Stimulated activated naive CD8-positive, alpha-beta T cell treated with anti-CD3 and anti-CD28 coated beads, Interleukin-15, amount 100 ng/mL, for 72 hours (primary cell): ENCODE data around the gene GTPBP1.
A peak's percentile ranks its signal among the peaks of the same experiment; 100 is the strongest.

Experiments
- ATAC-seq: fragments of 150-1000 bp; cut with Tn5 transposase; 2 replicates; pipeline ENCODE4 v1.10.0; 2021; ENCODE audit warnings: mild to moderate bottlenecking, moderate library complexity
- DNase-seq, 2 donors: peaks; one replicate each; pipeline ENCODE4 v3.0.0; 2021 to 2022
- H3K27ac Mint-ChIP-seq, 2 donors: one replicate each; pipeline ENCODE4 v1.8.0; 2022; ENCODE audit warnings: mild to moderate bottlenecking in 2 of 2, mixed read lengths in 2 of 2, moderate library complexity in 2 of 2
- H3K27me3 Mint-ChIP-seq: one replicate; pipeline ENCODE4 v1.8.0; 2022; ENCODE audit warnings: mixed read lengths
- H3K4me1 Mint-ChIP-seq: one replicate; pipeline ENCODE4 v1.8.0; 2022; ENCODE audit warnings: mild to moderate bottlenecking, mixed read lengths
- H3K4me3 Mint-ChIP-seq, 2 donors: one replicate each; pipeline ENCODE4 v1.8.0; 2022; ENCODE audit warnings: mild to moderate bottlenecking in 2 of 2, mixed read lengths in 2 of 2, moderate library complexity in 1 of 2
- H3K9me3 Mint-ChIP-seq, 2 donors: one replicate each; pipeline ENCODE4 v1.8.0; 2022; ENCODE audit warnings: mixed read lengths in 2 of 2

GTPBP1 gene

GRCh38 chr22:38728871-38729796 lies 23.4 kb downstream of the GTPBP1 start:
- peak in 1 of 2 donors; percentile 9 for DNase-seq
- Mint-ChIP-seq H3K9me3 (no peaks in the 10 kb centered on the region), H3K27me3 (no peaks in the 10 kb centered on the region), H3K27ac (peak overlapping the region in 1 of 2 donors; percentile 88), H3K4me1 (peaks cover 37% of the 10 kb centered on the region), H3K4me3 (no peak overlapping the region)
- ATAC-seq, result no peak

- no peak overlapping the region for H3K4me3 Mint-ChIP-seq
- no peaks in the 10 kb centered on the region for H3K9me3 Mint-ChIP-seq
- H3K27me3 Mint-ChIP-seq, result no peaks in the 10 kb centered on the region
- DNase-seq (peak in 1 of 2 donors; percentile 8), ATAC-seq (no peak)
- H3K4me1 Mint-ChIP-seq, result peaks cover 45% of the 10 kb centered on the region
- peak overlapping the region in 1 of 2 donors; percentile 75 for H3K27ac Mint-ChIP-seq
Measured at GRCh38 chr22:38729946-38730345, 24.2 kb downstream of the GTPBP1 start.

GRCh38 chr22:38730411-38730871 lies 24.7 kb downstream of the GTPBP1 start:
- DNase-seq (peak in 1 of 2 donors; percentile 11), ATAC-seq (no peak)
- no peak overlapping the region for H3K4me3 Mint-ChIP-seq
- H3K9me3 Mint-ChIP-seq, result no peaks in the 10 kb centered on the region
- no peaks in the 10 kb centered on the region for H3K27me3 Mint-ChIP-seq
- H3K27ac Mint-ChIP-seq, result peak overlapping the region in 1 of 2 donors; percentile 75
- H3K4me1 Mint-ChIP-seq, result peaks cover 50% of the 10 kb centered on the region

GRCh38 chr22:38731703-38732161 lies 26.0 kb downstream of the GTPBP1 start:
- Mint-ChIP-seq H3K4me1 (peaks cover 63% of the 10 kb centered on the region), H3K27me3 (no peaks in the 10 kb centered on the region), H3K4me3 (peak overlapping the region in 1 of 2 donors; percentile 38), H3K9me3 (no peaks in the 10 kb centered on the region), H3K27ac (peak overlapping the region in 1 of 2 donors; percentile 90)
- ATAC-seq, result peak; percentile 3
- DNase-seq, result peak in 1 of 2 donors; percentile 18

GRCh38 chr22:38732251-38732815 lies 26.6 kb downstream of the GTPBP1 start:
- DNase-seq (peak in 1 of 2 donors; percentile 12), ATAC-seq (no peak)
- Mint-ChIP-seq H3K27ac (peak overlapping the region in 1 of 2 donors; percentile 98), H3K4me3 (peak overlapping the region in 1 of 2 donors; percentile 37), H3K4me1 (peaks cover 69% of the 10 kb centered on the region), H3K9me3 (no peaks in the 10 kb centered on the region), H3K27me3 (no peaks in the 10 kb centered on the region)

GRCh38 chr22:38733329-38733723 lies 27.6 kb downstream of the GTPBP1 start:
- H3K4me3 Mint-ChIP-seq, result peak overlapping the region in 1 of 2 donors; percentile 46
- H3K9me3 Mint-ChIP-seq, result no peaks in the 10 kb centered on the region
- no peaks in the 10 kb centered on the region for H3K27me3 Mint-ChIP-seq
- H3K27ac Mint-ChIP-seq, result peak overlapping the region; percentile 77 to 98
- DNase-seq (peak; percentile 54 to 56), ATAC-seq (peak; percentile 62)
- peaks cover 79% of the 10 kb centered on the region for H3K4me1 Mint-ChIP-seq

- Mint-ChIP-seq H3K27ac (peak overlapping the region; percentile 72 to 87), H3K4me3 (no peak overlapping the region), H3K4me1 (peaks cover 84% of the 10 kb centered on the region), H3K27me3 (no peaks in the 10 kb centered on the region), H3K9me3 (no peaks in the 10 kb centered on the region)
- DNase-seq, result peak in 1 of 2 donors; percentile 14
- peak; percentile 6 for ATAC-seq
Measured at GRCh38 chr22:38733724-38734381, 28.1 kb downstream of the GTPBP1 start.

- DNase-seq, result peak in 1 of 2 donors; percentile 11
- no peaks in the 10 kb centered on the region for H3K9me3 Mint-ChIP-seq
- peak overlapping the region; percentile 57 to 90 for H3K27ac Mint-ChIP-seq
- peaks cover 91% of the 10 kb centered on the region for H3K4me1 Mint-ChIP-seq
- H3K27me3 Mint-ChIP-seq, result no peaks in the 10 kb centered on the region
- no peak for ATAC-seq
- H3K4me3 Mint-ChIP-seq, result no peak overlapping the region
Measured at GRCh38 chr22:38734421-38735100, 28.8 kb downstream of the GTPBP1 start.

- DNase-seq, result peak in 1 of 2 donors; percentile 10
- H3K27me3 Mint-ChIP-seq, result no peaks in the 10 kb centered on the region
- no peaks in the 10 kb centered on the region for H3K9me3 Mint-ChIP-seq
- peak overlapping the region in 1 of 2 donors; percentile 0 for H3K4me3 Mint-ChIP-seq
- H3K4me1 Mint-ChIP-seq, result peaks cover 96% of the 10 kb centered on the region
- H3K27ac Mint-ChIP-seq, result peak overlapping the region; percentile 8 to 96
- no peak for ATAC-seq
Measured at GRCh38 chr22:38735126-38735464, 29.4 kb downstream of the GTPBP1 start.

GRCh38 chr22:38735465-38736256 lies 29.9 kb downstream of the GTPBP1 start:
- DNase-seq (peak; percentile 26 to 30), ATAC-seq (peak; percentile 34)
- Mint-ChIP-seq H3K9me3 (no peaks in the 10 kb centered on the region), H3K4me1 (peaks cover 96% of the 10 kb centered on the region), H3K4me3 (peak overlapping the region in 1 of 2 donors; percentile 18), H3K27me3 (no peaks in the 10 kb centered on the region), H3K27ac (peak overlapping the region; percentile 46 to 96)

- H3K4me1 Mint-ChIP-seq, result peaks cover 96% of the 10 kb centered on the region
- H3K4me3 Mint-ChIP-seq, result peak overlapping the region in 1 of 2 donors; percentile 18
- H3K27me3 Mint-ChIP-seq, result no peaks in the 10 kb centered on the region
- peak overlapping the region; percentile 72 to 96 for H3K27ac Mint-ChIP-seq
- DNase-seq (peak; percentile 24 to 27), ATAC-seq (peak; percentile 3)
- H3K9me3 Mint-ChIP-seq, result no peaks in the 10 kb centered on the region
Measured at GRCh38 chr22:38736257-38736570, 30.5 kb downstream of the GTPBP1 start.

- Mint-ChIP-seq H3K9me3 (no peaks in the 10 kb centered on the region), H3K4me3 (no peak overlapping the region), H3K27ac (peak overlapping the region; percentile 49 to 96), H3K27me3 (no peaks in the 10 kb centered on the region), H3K4me1 (peaks cover 96% of the 10 kb centered on the region)
- DNase-seq (peak in 1 of 2 donors; percentile 14), ATAC-seq (no peak)
Measured at GRCh38 chr22:38737302-38738060, 31.7 kb downstream of the GTPBP1 start.

GRCh38 chr22:38738475-38739070 lies 32.8 kb downstream of the GTPBP1 start:
- Mint-ChIP-seq H3K27me3 (no peaks in the 10 kb centered on the region), H3K4me3 (peak overlapping the region in 1 of 2 donors; percentile 42), H3K27ac (peak overlapping the region in 1 of 2 donors; percentile 96), H3K4me1 (peaks cover 89% of the 10 kb centered on the region), H3K9me3 (no peaks in the 10 kb centered on the region)
- DNase-seq, result peak in 1 of 2 donors; percentile 12
- ATAC-seq, result no peak
